Stomach (tissue), 4 donors: ENCODE data around the gene RNF32.
"Not testable (repeated sequence)": the region's sequence is repeated elsewhere in the genome, so short reads cannot be mapped to it uniquely, and the experiment has no call there.

Experiments
- POLR2A ChIP-seq, 4 donors: fragments of 450-650 bp; IDR thresholded peaks; one replicate each; pipeline ENCODE4 v1.6.1; 2016; ENCODE audit warnings: antibody characterized with exemption in 4 of 4, control low read depth in 2 of 4, mild to moderate bottlenecking in 1 of 4, moderate library complexity in 1 of 4
- POLR2AphosphoS5 ChIP-seq, 3 donors: sonication (generic); formaldehyde crosslinking; IDR thresholded peaks; one replicate each; pipeline ENCODE4 v1.6.1; 2016; ENCODE audit warnings: antibody characterized with exemption in 3 of 3
- TF ChIP-seq, protein P1 (sequence below), 7 experiments: fragments of 450-650 bp in 4 of 7; fragments of 200-600 bp in 3 of 7; sonication (generic) in 3 of 7; IDR thresholded peaks; one replicate each; pipeline ENCODE4 v1.5.1; 2016 to 2019; ENCODE audit warnings: antibody characterized with exemption in 7 of 7, control low read depth in 2 of 7, mild to moderate bottlenecking in 1 of 7

DNA sequence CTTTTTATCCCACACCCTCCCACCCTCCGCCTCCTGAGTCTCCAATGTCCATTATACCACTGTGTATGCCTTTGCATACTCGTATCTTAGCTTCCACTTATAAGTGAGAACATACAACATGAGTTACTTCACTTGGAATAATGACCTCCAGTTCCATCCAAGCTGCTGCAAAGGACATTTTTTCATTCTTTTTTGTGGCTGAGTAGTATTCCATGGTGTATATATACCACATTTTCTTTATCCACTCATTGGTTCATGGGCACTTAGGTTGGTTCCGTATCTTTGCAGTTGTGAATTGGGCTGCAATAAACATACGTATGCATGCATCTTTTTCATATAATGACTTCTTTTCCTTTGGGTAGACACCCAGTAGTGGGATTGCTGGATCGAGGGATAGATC is 6.8 kb downstream of the RNF32 start:
- TF ChIP-seq, protein P1, sequence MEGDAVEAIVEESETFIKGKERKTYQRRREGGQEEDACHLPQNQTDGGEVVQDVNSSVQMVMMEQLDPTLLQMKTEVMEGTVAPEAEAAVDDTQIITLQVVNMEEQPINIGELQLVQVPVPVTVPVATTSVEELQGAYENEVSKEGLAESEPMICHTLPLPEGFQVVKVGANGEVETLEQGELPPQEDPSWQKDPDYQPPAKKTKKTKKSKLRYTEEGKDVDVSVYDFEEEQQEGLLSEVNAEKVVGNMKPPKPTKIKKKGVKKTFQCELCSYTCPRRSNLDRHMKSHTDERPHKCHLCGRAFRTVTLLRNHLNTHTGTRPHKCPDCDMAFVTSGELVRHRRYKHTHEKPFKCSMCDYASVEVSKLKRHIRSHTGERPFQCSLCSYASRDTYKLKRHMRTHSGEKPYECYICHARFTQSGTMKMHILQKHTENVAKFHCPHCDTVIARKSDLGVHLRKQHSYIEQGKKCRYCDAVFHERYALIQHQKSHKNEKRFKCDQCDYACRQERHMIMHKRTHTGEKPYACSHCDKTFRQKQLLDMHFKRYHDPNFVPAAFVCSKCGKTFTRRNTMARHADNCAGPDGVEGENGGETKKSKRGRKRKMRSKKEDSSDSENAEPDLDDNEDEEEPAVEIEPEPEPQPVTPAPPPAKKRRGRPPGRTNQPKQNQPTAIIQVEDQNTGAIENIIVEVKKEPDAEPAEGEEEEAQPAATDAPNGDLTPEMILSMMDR (IDR thresholded peaks at IDR 0.05) = not testable (repeated sequence)
- not testable (repeated sequence) for TF ChIP-seq POLR2AphosphoS5, POLR2A (IDR thresholded peaks at IDR 0.05)
